Epithelial cell of esophagus (primary cell): ENCODE data around the gene PITPNM3.

Source experiments
- DNase-seq: peaks from one replicate; pipeline ENCODE4 v3.0.0; 2010; ENCODE audit warnings: low read depth
- H3K4me3 ChIP-seq: 2 replicates; pipeline ENCODE4 v1.5.1; 2011; ENCODE audit warnings: mild to moderate bottlenecking, low read length, control low read depth
- TF ChIP-seq, protein P1 (sequence below): IDR thresholded peaks from 2 replicates; pipeline ENCODE4 v1.5.1; 2011; ENCODE audit warnings: low read depth, mild to moderate bottlenecking, low read length, control low read depth, inconsistent platforms; ENCODE audit not compliant: insufficient read depth; ENCODE audit errors: missing control alignments

PITPNM3 gene

DNA sequence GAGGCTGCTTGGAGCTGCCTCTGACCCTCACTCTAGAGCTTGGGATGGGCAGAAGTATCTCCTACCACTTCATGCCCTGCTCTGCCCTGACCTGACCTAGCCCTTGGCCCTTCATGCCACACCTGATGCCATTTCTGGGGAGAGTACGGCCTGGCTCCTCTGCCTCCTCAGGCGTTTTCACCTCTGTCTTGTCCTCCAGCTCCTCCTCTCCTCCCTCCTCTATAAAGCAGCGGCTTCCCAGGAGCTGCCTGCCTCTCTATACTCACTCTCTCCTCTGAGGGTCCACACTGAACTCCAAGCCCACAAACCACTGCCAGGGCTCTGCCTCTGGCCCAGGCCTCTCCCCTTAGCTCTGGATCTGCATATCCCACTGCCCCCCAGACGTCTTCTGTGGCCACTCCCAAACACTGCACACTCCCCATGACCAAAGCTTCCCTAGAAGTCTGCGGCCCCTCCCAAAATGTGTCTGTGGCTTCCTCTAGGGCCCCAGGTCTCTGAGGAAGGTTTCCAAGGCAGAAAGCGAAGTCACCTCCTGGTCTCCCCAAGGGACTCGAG lies 52.6 kb downstream of the PITPNM3 start:
- no peak for DNase-seq
- TF ChIP-seq, protein P1, sequence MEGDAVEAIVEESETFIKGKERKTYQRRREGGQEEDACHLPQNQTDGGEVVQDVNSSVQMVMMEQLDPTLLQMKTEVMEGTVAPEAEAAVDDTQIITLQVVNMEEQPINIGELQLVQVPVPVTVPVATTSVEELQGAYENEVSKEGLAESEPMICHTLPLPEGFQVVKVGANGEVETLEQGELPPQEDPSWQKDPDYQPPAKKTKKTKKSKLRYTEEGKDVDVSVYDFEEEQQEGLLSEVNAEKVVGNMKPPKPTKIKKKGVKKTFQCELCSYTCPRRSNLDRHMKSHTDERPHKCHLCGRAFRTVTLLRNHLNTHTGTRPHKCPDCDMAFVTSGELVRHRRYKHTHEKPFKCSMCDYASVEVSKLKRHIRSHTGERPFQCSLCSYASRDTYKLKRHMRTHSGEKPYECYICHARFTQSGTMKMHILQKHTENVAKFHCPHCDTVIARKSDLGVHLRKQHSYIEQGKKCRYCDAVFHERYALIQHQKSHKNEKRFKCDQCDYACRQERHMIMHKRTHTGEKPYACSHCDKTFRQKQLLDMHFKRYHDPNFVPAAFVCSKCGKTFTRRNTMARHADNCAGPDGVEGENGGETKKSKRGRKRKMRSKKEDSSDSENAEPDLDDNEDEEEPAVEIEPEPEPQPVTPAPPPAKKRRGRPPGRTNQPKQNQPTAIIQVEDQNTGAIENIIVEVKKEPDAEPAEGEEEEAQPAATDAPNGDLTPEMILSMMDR: no peak
- H3K4me3 ChIP-seq: no peak overlapping the region

DNA sequence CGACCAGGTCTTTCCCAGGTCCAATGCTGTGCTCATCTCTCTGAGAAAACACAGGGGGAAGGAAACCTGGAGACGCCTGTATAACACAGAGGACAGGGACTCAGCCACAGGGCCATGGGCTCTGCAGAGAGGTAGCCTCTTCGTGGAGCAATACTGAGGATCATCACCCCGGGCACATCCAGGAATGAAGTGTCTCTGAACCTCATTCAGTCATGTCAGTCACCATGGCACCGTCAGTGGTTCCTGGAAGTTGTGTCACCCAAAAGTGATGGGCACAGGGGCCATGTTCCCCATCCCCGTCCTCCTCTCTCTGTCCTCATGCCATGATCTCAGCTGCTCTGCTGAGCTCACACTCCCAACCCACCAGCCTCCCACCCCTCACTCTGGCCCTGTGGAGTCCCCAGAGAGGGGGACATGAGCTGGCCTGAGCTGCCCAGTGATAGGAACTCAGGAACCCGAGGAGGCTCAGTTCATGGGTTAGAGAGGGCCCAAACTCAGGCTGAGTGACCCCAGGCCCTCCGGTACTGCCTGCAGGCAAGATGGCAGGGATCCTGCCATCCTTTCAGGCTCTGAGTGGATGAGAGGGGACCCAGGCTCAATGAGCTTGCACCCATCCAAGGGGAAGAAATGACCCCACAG lies 53.4 kb downstream of the PITPNM3 start:
- no peak for DNase-seq
- TF ChIP-seq, protein P1: no peak
- no peak overlapping the region for H3K4me3 ChIP-seq

DNA sequence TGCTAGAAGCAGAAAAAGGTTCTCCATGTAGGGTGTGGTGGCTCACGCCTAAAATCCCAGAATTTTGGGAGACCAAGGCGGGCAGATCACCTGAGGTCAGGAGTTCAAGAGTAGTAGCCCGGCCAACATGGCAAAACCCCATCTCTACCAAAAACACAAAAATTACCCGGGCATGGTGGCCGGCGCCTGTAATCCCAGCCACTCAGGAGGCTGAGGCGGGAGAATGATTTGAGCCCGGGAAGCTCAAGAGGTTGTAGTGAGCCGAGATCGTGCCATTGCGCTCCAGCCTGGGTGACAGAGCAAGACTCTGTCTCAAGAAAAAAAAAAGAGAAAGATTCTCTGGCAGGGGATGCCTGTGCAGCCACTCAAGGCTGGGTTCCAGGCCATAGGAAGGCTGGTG lies 54.2 kb downstream of the PITPNM3 start:
- no peak overlapping the region for H3K4me3 ChIP-seq
- TF ChIP-seq, protein P1: no peak
- DNase-seq: no peak

DNA sequence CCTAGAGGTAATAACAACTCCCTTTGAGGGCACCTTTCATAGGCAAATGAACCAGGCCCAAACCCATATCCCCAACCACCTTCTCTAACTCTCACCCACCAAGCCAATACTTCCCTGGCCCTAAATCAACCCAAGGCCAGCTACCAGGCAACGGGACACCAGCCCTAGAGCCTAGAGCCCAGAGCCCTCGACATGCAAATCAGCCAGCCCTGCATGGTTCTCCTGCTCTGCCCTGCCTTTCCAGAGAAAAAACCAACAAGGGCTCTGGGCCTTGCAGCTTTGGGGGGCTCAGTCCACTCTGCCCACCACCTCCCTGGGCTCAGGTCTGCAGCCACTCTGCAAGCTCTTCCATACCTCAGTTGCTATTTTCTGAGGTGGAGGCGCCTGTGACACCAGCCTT lies 55.0 kb downstream of the PITPNM3 start:
- H3K4me3 ChIP-seq: no peak overlapping the region
- DNase-seq: no peak
- TF ChIP-seq, protein P1: no peak

DNA sequence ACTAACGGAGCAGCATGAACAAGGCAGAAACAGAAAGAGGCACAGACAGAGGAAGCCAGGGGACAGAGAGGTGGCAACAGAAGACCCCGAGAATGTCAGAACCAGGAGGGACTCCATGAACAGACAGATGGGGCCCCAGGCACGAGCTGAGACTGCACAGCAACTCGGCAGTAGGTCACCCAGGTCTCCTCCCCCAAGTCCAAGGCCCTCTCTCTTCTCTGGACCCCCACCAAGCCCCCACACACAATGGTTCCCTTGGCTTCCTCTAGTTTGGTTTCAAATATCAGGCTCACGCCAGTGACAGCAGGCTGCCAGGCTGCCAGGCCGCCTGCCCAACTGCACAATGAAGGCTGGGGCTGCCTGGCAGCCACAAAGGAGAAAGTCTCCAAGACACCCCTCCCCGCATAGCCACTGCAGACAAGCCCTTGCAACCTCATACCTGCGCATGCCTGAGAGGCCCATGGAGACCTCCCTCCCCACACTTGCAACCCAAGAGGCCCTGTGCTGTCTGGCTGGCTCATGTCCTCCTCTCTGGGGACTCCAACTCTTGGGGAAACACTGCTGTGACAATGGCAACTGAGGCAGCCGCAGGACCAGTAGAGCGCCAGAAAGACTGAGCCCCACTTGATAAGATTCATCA lies 57.3 kb downstream of the PITPNM3 start:
- no peak overlapping the region for H3K4me3 ChIP-seq
- TF ChIP-seq, protein P1: no peak
- DNase-seq: no peak

DNA sequence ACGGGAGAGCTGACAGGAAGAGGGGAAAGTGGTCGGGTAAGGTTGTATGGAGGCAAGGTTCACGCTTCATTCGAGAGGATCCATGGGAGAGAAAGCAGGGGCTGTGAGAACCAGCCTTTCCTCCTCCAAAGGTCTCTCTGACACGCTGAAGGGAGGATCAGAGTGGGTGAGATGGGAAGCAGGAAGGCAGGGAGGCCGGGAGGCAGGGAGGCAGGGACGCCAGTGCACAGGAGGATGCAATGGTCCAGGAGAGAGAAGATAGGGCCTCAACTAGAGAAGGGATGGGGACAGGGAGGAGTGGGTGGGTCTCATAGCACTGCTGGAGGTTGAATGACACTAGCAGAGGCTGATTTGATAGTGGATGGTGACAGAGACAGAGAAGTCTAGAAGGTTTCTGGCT lies 58.0 kb downstream of the PITPNM3 start:
- DNase-seq: no peak
- TF ChIP-seq, protein P1: no peak
- H3K4me3 ChIP-seq: no peak overlapping the region
